ENCODE measurements around the gene TTPAL.

Gene TTPAL

GRCh38 chr20:44485078-44485829 lies 9.6 kb downstream of the TTPAL start:
- TF ChIP-seq ZFX (IDR thresholded peaks at IDR 0.05) (no peak), CTCF (conservative IDR thresholded peaks at IDR 0.05) (no peak)
- no peak overlapping the region for H3K27ac ChIP-seq

DNA sequence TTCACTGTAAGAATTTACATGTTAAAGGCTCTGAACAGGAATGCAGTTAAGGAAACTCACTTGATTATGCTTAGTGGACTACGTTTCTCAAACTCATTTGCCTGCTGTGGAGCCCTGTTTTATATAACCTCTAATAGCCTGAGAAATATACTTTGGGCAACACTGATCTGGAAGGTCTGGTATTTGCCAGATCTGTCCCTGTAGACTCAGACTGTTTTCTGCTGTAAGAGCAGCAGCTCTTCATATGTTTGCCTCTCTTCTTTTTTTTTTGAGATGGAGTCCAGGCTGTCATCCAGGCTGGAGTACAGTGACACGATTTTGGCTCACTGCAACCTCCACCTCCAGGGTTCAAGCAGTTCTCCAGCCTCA lies 10.1 kb downstream of the TTPAL start:
- TF ChIP-seq ZFX (IDR thresholded peaks at IDR 0.05) (no peak), CTCF (conservative IDR thresholded peaks at IDR 0.05) (no peak)
- H3K27ac ChIP-seq = no peak overlapping the region

DNA sequence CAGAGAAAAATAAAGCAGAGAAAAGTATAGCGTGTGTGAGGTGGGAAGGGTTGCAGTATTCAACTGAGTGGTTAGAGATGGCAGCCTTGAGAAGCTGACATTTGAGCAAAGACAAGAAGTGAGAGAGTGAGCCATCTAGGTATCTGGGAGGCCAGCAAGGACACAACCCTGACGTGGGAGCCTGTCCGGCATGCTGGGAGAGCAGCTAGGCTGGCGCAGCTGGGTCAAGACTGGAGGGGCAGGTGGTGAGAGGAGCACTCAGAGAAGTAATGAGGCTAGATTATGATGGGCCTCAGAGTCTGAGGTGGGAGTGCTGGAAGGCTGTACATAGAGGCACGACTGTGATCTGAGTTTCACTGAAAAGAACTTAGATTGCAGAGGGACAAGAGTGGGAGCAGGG lies 12.9 kb downstream of the TTPAL start:
- H3K27ac ChIP-seq = no peak overlapping the region
- TF ChIP-seq CTCF (conservative IDR thresholded peaks at IDR 0.05) (no peak), ZFX (IDR thresholded peaks at IDR 0.05) (no peak)

GRCh38 chr20:44489223-44489622 lies 13.5 kb downstream of the TTPAL start:
- TF ChIP-seq CTCF (conservative IDR thresholded peaks at IDR 0.05) = no peak
- no peak overlapping the region for H3K27ac ChIP-seq

DNA sequence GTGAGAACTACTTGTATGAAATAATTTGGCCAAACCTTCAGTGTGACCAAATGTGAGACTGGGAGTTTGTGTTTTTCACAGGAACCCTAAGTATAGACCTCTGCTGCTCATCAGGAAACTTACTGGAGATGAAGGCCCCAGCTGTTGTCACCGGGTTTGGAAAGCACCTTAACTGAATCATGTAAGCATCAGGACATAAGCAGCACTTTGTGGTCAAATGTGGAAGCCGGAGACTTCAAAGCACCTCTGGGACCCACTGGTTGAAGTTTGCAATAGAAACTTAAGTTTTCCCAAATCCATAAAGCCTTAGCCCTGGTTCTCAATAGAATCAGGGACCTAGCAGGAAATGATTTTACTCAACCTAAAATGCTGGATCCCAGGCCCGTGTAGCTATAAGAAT lies 14.3 kb downstream of the TTPAL start:
- TF ChIP-seq ZFX (IDR thresholded peaks at IDR 0.05) (no peak), CTCF (conservative IDR thresholded peaks at IDR 0.05) (no peak)
- no peak overlapping the region for H3K27ac ChIP-seq

GRCh38 chr20:44491635-44492395 lies 16.1 kb downstream of the TTPAL start:
- TF ChIP-seq CTCF (conservative IDR thresholded peaks at IDR 0.05) = no peak
- TF ChIP-seq ZFX (IDR thresholded peaks at IDR 0.05) = no peak
- H3K27ac ChIP-seq = no peak overlapping the region

GRCh38 chr20:44494266-44494665 lies 18.6 kb downstream of the TTPAL start:
- no peak overlapping the region for H3K27ac ChIP-seq
- TF ChIP-seq ZFX (IDR thresholded peaks at IDR 0.05) (no peak), CTCF (conservative IDR thresholded peaks at IDR 0.05) (no peak)
